ENCODE data around the gene L3MBTL1.

L3MBTL1 gene

GRCh38 chr20:43535370-43536004, 28.0 kb downstream of the L3MBTL1 start:
- no peak for DNase-seq (ENCODE audit: low read depth in 3 of 3)

- DNase-seq (ENCODE audit: low read depth in 3 of 3), result no peak
These were observed 28.7 kb downstream of the L3MBTL1 start for GRCh38 chr20:43536041-43536816.

DNA sequence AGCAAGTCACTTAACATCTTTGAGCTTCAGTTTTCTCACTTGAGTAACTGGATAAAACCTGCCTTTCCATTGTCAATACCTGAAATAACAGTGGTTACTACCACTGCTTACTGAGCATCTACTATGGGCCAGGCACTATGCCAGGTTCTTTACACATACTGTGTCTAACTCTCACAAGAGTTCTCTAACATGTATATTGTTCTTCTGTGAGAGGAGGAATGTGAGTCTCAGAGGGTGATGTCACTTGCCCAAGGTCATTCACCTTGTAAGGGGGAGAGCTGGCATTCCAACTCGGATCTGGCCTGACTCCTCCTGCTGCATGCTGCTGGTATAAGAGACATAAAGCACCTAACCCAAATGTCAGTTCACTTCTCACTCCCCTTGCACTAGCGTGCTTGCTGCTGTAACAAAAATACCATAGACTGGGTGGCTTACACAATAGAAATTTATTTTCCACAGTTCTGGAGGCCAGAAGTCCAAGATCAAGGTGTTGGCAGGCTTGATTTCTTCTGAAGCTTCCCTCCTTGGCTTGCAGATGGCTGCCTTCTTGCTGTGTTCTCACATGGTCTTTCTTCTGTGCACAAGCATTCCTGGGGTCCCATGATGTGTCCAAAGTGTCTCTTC, 29.4 kb downstream of the L3MBTL1 start:
- DNase-seq (ENCODE audit: low read depth in 3 of 3), result no peak

GRCh38 chr20:43537921-43538877, 30.7 kb downstream of the L3MBTL1 start:
- DNase-seq (ENCODE audit: low read depth in 3 of 3), result peak in 2 of 3 experiments; percentile 12 to 47

GRCh38 chr20:43538878-43539700, 31.6 kb downstream of the L3MBTL1 start:
- no peak for DNase-seq (ENCODE audit: low read depth in 3 of 3)

- DNase-seq (ENCODE audit: low read depth in 3 of 3), result no peak
These were observed 32.6 kb downstream of the L3MBTL1 start for GRCh38 chr20:43539975-43540672.

GRCh38 chr20:43540673-43541060, 33.2 kb downstream of the L3MBTL1 start:
- no peak for DNase-seq (ENCODE audit: low read depth in 3 of 3)

DNA sequence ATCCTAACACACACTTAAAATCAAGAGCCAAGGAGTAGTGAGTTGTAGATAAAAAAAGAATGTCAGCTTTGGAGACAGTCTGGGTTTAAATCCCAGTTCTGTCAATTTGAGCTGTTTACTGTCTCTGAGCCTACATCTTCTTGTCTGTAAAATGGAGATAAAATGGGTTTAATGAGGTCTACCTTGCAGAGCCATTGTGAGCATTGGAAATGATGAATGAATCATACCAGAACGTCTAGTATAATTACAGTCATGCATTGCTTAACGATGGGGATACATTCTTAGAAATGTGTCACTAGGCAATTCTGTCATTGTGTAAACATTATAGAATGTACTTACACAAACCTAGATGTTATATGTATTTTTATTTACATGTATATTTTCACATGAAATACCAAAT, 33.7 kb downstream of the L3MBTL1 start:
- no peak for DNase-seq (ENCODE audit: low read depth in 3 of 3)

GRCh38 chr20:43542161-43542560, 34.7 kb downstream of the L3MBTL1 start:
- no peak for DNase-seq (ENCODE audit: low read depth in 3 of 3)

DNA sequence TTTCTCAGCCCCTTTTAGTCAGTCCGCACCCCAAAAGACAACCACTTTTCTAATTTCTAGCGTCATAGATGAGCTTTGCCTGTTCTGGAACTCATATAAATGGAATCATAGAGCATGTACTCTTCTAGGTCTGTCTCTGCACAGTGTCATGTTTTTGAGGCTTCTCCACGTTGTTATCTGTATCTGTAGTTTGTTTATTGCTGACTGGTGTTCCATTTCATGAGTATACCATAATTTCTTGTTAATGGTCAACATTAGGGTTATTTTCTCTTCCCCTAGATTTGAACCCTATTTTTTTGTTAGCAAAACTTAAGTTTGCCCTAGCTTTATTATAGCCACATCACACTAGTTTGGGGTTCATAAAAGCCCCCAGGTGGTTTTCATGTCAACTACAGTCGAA, 35.2 kb downstream of the L3MBTL1 start:
- DNase-seq (ENCODE audit: low read depth in 3 of 3), result no peak

DNA sequence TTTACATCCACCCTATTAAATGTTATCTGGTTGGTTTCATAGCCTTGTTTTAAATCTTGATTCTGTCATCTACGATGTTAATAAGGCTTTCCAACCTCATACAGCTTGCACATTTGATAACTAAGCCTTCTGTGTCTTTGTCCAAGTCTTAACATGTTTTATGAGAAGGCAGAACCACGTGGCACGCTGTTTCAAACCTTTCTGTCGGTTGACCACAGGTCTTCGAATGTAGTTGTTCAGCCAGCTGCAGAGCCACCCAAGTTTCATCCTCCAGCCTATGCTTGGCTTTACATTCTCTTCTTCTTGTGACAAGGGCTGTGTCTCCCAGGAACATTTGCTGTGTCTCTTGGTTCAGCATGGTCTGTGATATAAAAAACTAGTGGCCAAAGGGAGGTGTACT, 35.6 kb downstream of the L3MBTL1 start:
- no peak for DNase-seq (ENCODE audit: low read depth in 3 of 3)

DNA sequence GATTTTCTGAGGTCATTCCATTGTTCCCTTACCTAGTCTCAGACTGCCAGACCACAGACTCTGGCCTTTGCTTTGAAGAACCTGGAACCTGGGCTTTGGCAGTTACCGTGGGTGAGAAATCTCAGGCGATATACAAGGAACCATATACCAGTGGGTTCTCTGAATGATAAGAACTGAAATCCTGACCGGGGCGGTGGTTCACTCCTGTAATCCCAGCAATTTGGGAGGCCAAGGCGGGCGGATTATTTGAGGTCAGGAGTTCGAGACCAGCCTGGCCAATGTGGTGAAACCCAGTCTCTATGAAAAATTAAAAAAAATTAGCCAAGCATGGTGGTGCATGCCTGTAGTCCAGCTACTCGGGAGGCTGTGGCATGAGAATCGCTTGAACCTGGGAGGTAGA, 37.0 kb downstream of the L3MBTL1 start:
- no peak for DNase-seq (ENCODE audit: low read depth in 3 of 3)

- DNase-seq (ENCODE audit: low read depth in 3 of 3), result no peak
These were observed 38.5 kb downstream of the L3MBTL1 start for GRCh38 chr20:43545837-43546578.

DNA sequence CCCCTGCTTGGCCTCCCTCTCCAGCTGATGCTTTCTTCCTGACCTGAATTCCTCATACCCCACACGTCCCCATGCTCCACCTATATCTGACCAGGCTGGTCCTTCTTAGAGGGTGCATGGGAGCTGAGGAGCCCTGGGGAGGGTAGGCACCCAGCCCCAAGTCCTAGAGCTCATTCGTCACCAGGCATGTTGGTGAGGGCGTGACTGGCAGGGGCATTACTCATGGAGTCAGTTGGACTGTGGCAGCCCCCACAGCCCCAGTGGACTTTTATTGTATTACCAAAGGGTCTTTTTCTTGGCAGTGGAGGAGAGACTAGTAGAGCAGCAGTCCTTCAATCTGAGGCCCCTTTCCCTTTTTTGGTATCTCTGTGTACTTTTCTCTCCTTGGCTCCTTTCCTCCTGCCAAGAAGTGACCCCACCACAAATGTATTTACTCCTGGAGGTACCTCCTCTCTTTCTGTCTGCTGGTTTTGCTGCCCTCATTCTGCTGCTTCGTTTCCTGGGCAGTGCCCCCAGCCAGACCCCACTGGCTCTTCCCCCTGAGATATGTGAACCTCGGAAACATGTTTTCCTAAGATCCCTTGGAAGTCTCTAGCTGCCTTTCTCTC, 40.9 kb downstream of the L3MBTL1 start:
- DNase-seq (ENCODE audit: low read depth in 3 of 3), result no peak

- no peak for DNase-seq (ENCODE audit: low read depth in 3 of 3)
These were observed 42.0 kb downstream of the L3MBTL1 start for GRCh38 chr20:43549416-43550065.

DNA sequence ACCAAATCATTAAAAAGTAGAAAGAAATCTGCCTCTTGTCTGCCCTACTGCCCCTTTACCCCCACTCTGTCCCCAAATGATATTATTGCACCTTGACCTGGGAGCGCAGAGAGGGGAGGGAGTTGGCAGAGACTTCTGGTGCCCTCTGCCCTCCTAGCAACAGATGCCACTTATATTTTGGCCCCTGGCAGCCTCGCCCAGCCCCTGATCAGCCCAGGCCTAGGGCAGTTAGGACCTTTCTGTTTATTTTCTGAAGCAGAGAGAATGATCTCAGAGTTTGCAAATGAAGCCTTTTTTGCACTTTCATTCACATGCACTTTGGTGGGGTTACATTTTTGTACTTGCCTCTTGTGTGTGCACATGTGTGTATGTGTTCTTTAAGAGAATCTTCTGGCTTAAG, 43.0 kb downstream of the L3MBTL1 start:
- no peak for DNase-seq (ENCODE audit: low read depth in 3 of 3)

DNA sequence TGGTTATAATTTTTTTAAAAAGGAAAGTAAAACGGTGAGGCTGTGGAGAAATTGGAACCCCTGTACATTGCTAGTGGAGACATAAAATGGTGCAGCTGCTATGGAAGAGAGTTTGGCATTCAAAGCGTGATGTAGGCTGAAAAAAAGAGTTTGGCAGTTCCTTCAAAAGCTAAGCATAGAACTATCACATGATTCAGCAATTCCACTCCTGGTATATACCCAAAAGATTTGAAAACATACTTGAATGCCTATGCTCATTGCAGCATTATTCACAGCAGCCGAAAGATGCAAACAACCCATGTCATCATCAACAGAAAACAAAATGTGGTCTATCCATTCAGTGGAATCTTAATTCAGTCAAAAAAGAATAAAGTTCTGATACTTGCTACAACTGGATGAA, 46.9 kb downstream of the L3MBTL1 start:
- DNase-seq (ENCODE audit: low read depth in 3 of 3), result no peak

DNA sequence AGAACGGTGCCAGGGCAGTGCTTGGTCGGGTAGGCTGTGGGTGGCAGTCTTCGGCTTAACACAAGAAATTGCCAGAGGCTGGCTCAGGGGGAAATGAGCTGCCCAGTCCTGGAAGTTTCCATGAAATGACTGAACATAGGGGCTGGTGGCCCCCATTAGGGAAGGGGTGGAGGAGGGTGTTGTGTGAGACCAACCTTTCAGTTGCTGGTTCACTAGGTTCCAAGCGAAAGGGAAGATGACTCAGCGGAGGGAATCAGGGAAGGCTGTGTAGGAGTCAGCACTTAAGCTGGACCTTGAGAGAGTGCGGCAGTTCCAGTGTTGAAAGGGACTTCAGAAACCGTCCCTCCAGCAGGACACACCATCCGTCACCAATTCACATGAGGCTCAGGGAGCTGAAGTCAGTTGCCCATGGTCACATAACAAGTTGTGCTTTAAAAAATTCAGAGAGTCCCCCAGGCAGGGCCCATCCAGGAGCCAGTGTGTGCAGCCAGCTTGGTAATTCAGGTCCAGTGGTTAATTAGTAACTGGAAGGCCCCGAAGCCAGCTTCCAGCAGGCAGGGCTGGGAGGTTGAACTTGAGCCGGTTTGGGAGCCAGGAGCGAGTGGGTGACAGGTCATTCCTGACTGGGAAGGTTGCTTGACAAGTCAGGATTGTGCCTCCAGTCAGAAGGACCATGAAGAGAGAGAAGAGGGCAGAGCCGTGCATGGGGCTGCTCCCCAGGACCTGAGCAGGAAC, 51.1 kb downstream of the L3MBTL1 start, which contains the start of gene SGK2:
SGK2 (plus strand) TSS at position 616 of the 735 bp plus-strand sequence. CDS start 7,469 bp downstream, outside the sequence.
- DNase-seq (ENCODE audit: low read depth in 3 of 3), result no peak
